Stimulated activated naive CD4-positive, alpha-beta T cell (primary cell): ENCODE measurements around the gene KLHL14.

Experiments used
- DNase-seq, 6 experiments: peaks; one replicate each; lab custom pipeline; 2025; lab: John Stamatoyannopoulos, UW

The KLHL14 gene

DNA sequence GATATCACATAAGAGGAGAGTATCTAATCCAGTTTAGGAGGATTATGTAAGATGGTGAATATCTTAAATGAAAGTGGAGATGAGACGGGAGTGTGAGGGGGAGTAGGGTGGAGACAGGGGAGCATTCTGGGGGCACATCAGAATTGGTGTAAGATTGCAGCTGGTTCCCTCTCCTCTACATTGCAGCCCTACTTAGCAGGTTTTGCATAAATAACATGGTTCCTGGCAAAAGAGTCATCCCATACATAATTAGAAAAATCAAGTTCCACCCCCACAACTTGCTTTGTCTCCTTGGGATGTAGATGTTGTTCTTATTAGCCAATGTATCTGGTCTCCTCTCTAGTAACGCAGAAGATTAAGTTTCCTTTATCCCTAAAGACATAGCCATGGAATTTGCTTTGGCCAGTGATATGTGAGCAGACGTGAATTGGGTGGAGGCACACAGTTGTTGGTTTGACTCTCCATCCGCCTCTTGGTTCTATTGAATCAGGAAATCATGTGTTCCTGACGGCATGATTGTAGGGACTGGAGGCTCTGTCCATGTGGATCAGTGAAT lies 137.9 kb downstream of the KLHL14 start:
- DNase-seq = no peak

DNA sequence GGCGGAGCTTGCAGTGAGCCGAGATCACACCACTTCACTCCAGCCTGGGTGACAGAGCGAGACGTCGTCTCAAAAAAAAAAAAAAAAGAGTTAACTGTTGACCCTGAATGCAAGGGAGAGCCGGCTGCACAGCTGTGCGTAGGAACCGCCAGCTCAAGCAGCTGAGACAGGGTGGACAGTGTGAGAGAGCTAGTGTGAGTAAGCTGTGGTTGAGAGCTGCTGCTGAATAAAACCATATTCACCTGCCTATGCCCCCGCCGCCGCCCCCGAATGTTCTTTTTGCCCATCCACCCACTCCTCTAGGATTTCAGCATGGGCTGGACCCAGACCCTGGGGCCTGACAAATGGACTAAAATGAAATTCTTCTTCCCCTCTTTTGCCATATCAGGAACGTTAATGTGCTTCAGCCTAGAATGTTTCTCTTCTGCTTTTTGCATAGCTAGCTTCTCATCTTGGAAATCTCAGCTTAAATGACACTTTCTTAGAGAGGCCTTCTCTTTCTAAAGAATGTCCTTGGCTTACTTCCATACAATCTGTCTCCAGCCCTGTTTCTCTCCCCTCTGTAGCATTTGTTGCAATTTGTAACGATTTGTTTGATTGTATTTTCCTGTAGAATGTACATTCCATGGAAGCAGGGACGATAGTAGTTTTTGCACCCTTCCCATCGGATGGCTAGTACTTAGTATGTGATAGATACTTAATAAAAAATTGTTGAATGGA lies 142.7 kb downstream of the KLHL14 start:
- no peak for DNase-seq

DNA sequence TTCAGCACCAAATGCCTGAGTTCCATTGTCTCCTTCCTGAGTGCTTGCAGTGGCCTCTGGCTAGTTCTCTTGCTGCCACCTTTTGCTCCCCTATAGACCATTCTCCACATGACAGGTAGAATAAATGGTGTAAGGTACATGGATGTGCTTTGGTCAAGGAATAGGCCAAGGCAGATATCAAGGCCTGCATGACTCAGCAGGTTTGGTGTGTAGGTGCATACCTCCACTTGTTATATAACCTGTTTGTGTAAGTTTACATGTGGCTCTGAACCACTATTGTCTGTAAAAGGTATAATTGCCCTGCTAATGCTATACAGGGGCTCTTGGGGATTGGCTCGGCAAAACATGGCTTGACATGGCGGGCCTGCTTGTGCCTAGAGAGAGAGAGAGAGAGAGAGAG lies 143.5 kb downstream of the KLHL14 start:
- DNase-seq = no peak

DNA sequence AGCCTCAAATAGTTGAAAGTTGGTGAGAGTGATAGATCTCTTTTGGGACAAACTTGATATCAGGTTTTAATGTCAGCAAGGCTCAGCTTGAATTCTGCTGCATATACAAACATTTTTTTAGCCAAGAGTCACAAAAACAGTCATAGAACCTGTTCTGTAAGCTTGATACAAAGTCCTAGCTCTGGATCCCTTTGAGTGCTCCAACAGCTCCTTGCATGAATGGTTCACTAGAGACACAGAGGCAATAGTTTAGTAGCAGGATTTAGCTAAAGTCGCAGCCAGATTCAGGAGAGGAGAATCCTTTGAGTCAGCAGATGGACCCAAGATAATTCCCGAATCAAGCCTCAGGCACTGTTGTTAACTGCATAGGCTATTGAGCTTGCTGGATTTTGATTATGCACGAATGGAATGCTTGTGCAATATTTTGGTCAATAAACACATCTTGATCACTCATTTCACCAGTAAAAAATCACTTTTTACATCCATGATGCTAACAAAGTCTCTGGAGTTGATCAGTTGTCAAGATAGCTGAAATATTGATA lies 148.6 kb downstream of the KLHL14 start:
- DNase-seq = no peak

DNA sequence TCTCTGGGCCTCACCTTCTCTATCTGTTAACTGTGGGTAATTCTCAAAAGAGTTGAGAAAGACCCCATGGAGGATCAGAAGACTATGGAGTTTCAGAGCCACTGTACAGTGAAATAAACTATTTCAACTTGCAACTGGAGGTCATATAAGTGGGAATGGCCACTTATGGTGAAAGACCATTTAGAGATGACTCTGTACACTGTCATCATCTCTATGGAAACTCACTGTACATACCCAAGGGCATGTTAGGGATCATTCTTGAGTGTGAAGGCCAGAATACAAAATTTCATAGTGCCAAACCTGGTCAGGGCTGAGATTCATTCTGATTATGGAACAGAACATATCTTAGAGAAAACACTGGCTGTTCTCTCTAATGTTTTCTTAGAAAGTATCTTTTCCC lies 149.3 kb downstream of the KLHL14 start:
- no peak for DNase-seq
